Measurements from ENCODE around the gene DHX8. TPM values are rescaled to one million over a fixed set of nuclear protein-coding genes. Genes with fewer than 3 reads are reported as not detected.
"Not testable (repeated sequence)": the region's sequence is repeated elsewhere in the genome, so short reads cannot be mapped to it uniquely, and the experiment has no call there.

Gene DHX8
- total RNA-seq, 1 experiment from 2014 or later: 54.1 TPM

GRCh38 chr17:43451741-43452140, 32.0 kb upstream of the DHX8 start:
- not testable (repeated sequence) for H2BK20ac ChIP-seq (ENCODE audit: low read depth, low read length, poor library complexity, severe bottlenecking); H3K4me2 ChIP-seq (ENCODE audit: insufficient read depth, insufficient read length, low read length); H4K20me1 ChIP-seq (ENCODE audit: control insufficient read depth, insufficient read depth, insufficient read length); H3K23me2 ChIP-seq (ENCODE audit: insufficient read length, low read depth, low read length, poor library complexity, severe bottlenecking); H4K5ac ChIP-seq (ENCODE audit: insufficient read length, low read depth, low read length); H3K4me1 ChIP-seq (ENCODE audit: insufficient read depth, low read length); H3K79me1 ChIP-seq (ENCODE audit: insufficient read depth, low read depth, low read length, poor library complexity, severe bottlenecking); H2BK15ac ChIP-seq (ENCODE audit: low read depth, low read length); H3K14ac ChIP-seq (ENCODE audit: insufficient read depth, low read length); H3K9me3 ChIP-seq (ENCODE audit: control insufficient read depth, low read depth, low read length); H3K56ac ChIP-seq (ENCODE audit: insufficient read length, low read depth, low read length); H2AK5ac ChIP-seq (ENCODE audit: insufficient read length, low read length); H3K27me3 Mint-ChIP-seq (ENCODE audit: low read depth); H2BK5ac ChIP-seq (ENCODE audit: insufficient read length, low read length); DNase-seq; H3K4me3 Mint-ChIP-seq; H2BK12ac ChIP-seq (ENCODE audit: insufficient read length, low read depth, low read length); H3K79me2 ChIP-seq (ENCODE audit: insufficient read depth, low read length); H3K9ac ChIP-seq (ENCODE audit: extremely low read depth, insufficient read length, low read length); H3K27ac Mint-ChIP-seq; H2AFZ ChIP-seq (ENCODE audit: low read length); H3K18ac ChIP-seq (ENCODE audit: insufficient read length, low read depth, low read length); H3T11ph ChIP-seq (ENCODE audit: low read length); H2BK120ac ChIP-seq (ENCODE audit: low read depth, low read length, poor library complexity, severe bottlenecking); H3K23ac ChIP-seq (ENCODE audit: insufficient read length, low read depth, low read length); H3K27me3 ChIP-seq (ENCODE audit: insufficient read depth, low read length); H3K27ac ChIP-seq (ENCODE audit: insufficient read length, low read depth, low read length); H3K4ac ChIP-seq (ENCODE audit: low read depth, low read length); H4K8ac ChIP-seq (replicated peaks; ENCODE audit: insufficient read length, low read depth, low read length); H4K91ac ChIP-seq (ENCODE audit: insufficient read length, low read depth, low read length); H3K4me1 Mint-ChIP-seq
- H3K36me3 Mint-ChIP-seq (ENCODE audit: insufficient read depth in 1 of 3, low read depth in 3 of 3): peaks cover 0 to 13% (median 10%) of the 10 kb centered on the region in 3 experiments; a peak in 4 of 7 replicates
- peaks cover 16% of the 10 kb centered on the region in 2 experiments for H3K9me3 Mint-ChIP-seq
- no CpG with 5 or more reads among the region's 32 CpGs for WGBS (ENCODE audit: extremely low coverage, insufficient read length, low lambda C conversion rate)

All from H9 (cell line).